ENCODE measurements around the gene SPTB.

Gene SPTB

DNA sequence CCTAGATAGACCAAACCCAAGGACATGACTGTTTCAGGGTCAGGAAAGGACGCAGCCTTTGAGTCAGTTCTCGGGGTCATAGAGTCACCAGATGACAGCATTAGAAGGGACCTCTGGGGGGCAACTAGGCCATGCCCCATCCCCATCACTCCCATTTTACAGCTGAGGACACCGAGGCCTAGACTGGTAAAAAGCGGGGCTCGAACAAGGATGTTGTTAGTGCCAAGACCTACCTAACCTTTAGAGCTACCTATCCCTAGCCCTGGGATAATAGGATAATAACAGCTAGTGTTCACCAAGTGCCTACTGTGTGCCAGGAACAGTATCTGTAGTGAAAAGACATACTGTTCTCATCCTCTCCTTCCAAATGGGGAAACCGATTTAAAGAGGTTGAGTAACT is 126.8 kb downstream of the SPTB start:
- no peak for DNase-seq (ENCODE audit: low read depth in 2 of 2)

DNA sequence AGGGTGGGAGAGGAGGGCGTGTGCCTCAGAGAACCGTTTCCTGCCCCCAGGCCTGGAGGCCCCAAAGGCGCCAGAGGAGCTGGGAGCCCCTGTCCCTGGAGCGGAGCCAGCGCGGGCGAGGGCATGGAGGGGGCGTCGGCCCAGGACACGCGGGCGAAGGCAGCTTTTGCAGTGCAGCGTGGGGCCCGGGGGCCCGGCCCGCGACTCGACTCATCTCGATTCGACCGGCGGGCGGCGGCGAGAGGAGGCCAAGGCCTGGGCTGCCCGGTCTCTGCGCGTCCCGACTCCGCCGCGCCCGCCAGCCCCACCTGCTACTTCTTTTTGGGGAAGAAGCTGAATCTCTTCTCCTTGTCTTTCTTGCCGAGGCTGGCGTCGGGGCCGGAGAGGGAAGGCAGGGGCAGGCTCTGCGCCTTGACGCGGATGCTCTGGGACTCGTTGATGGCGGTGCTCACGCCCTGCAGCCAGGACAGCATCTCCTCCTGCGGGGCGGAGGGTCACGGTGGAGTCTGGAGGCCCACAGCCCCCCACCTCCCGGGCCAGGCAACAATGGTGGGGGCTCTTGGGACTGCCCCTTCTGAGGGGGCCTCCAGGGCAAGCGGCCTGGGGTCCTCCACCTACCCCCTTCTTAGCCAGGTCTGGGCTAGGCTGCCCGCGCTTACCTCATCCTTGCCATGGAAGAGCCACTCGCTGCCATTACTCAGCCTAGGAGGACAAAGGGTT is 130.6 kb downstream of the SPTB start:
- no peak for DNase-seq (ENCODE audit: low read depth in 2 of 2)

- no peak for DNase-seq (ENCODE audit: low read depth in 2 of 2)
These were observed 131.2 kb downstream of the SPTB start for GRCh38 chr14:64748521-64748920.

DNA sequence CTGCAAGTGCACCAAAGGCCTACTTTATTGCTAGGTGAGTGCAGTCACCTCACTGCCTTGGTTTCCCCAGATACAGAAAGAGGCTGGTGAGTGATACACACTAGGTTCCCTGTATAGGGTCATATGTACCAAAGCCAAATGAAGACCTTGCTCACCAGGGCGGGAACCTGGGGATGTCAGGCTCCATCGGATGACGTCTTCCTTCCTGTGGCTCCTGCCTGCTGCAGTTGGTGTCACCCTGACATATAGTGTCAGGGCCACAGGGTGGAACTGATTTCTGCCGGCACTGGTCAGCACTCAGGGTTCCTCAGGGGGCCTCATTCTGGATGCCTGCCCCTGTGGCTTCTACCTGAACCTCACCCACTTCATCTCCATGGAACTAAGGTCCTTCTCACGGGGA is 132.4 kb downstream of the SPTB start:
- DNase-seq (ENCODE audit: low read depth in 2 of 2), result no peak

DNA sequence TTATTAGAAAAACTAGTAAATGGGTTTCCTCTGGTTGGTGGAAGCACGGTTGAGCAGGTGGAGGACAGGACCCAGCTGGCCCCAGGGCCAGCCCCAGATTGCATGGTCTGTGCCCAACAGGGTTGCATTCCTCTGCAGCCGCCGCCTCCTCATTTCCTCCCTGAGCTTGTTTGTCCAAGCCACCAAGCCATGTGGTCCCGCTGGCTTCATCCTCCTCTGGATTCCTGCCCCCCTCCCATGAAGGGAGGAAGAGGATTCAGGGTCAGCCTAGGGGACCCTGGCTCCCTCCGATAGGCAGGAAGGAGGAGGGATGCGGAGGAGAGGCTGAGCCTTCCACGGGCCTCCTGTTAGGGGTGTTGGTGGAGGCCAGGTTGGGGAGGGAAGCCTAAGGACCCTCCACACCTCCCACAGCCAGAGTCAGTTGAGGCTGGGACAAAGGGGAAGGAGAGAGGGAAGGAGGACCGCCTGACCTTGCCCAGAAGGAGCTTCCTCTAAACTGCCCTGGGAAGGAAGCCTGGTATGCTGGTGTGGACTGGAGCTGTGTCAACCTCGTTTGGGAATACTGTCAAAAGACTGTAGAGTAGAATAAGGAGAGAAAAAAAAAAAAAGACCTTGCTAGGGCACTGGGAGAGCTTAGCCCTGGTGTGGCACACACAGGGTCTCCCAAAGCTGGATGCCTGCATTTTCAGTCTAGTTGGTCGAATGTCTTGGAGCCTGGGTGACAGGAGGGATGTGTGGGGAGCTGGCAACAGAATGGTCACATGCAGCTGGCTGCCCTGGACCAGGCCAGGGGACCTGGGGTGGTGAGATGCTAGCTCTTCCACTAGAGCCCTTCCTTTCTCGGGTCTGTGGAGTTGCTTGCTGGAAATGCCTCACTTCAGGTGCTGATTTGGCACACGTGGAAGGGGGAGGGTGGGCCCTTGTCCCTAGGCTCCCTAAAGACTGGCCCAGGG is 133.1 kb downstream of the SPTB start:
- no peak for DNase-seq (ENCODE audit: low read depth in 2 of 2)

DNA sequence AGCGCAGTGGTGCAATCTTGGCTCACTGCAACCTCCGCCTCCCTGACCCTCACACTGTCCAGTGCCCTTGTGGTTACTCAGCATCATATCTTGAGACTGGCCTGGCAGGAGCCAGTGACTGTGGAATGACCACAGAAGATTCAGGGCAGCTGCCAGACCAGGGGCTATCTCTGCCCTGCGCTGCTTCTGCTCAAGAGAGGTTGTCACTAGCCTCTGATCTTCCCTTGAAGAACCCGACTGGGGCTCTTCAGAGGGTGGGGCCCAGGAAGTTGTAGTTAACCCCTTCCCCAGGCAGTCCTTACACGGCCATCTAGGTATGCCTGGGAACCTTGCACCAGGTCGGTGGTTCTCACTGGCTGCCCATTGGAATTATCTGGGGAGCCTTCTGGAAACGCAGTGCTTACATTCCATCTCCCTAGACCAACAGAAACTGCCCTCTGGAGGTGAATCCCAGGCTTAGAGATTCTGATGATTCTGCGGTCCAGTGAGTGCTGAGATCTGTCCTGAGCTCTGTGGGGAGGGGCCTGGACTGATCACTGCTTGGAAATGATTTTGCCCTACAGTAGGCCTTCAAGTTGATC is 134.1 kb downstream of the SPTB start:
- DNase-seq (ENCODE audit: low read depth in 2 of 2), result no peak

DNA sequence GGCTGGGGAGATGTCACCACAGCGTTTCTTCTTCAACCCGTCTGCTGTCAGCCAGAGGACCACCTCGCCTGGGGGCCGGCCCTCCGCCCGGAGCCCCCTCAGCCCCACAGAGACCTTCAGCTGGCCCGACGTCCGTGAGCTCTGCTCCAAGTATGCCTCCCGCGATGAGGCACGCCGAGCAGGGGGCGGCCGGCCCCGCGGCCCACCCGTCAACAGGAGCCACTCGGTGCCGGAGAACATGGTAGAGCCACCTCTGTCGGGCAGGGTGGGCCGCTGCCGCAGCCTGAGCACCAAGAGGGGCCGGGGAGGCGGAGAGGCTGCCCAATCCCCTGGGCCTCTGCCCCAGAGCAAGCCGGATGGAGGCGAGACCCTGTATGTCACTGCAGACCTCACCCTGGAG is 136.6 kb downstream of the SPTB start:
- DNase-seq (ENCODE audit: low read depth in 2 of 2), result no peak

DNA sequence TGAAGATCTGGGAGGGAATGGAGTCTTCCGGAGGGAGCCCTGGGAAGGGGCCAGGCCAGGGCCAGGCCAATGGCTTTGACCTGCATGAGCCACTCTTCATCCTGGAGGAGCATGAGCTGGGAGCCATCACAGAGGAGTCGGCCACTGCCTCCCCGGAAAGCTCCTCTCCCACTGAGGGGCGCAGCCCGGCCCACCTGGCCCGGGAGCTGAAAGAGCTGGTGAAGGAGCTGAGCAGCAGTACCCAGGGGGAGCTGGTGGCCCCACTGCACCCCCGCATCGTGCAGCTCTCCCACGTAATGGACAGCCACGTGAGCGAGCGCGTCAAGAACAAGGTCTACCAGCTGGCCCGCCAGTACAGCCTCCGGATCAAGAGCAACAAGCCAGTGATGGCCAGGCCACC is 137.7 kb downstream of the SPTB start:
- no peak for DNase-seq (ENCODE audit: low read depth in 2 of 2)

DNA sequence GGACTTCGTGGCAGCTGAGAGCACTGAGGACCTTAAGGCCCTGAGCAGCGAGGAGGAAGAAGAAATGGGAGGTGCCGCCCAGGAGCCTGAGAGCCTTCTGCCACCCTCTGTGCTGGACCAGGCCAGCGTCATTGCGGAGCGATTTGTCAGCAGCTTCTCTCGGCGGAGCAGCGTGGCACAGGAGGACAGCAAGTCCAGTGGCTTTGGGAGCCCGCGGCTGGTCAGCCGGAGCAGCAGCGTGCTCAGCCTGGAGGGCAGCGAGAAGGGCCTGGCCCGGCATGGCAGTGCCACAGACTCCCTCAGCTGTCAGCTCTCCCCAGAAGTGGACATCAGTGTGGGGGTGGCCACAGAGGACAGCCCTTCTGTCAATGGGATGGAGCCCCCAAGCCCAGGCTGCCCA is 138.5 kb downstream of the SPTB start:
- no peak for DNase-seq (ENCODE audit: low read depth in 2 of 2)

- DNase-seq (ENCODE audit: low read depth in 2 of 2), result no peak
These were observed 141.4 kb downstream of the SPTB start for GRCh38 chr14:64738281-64738804.

DNA sequence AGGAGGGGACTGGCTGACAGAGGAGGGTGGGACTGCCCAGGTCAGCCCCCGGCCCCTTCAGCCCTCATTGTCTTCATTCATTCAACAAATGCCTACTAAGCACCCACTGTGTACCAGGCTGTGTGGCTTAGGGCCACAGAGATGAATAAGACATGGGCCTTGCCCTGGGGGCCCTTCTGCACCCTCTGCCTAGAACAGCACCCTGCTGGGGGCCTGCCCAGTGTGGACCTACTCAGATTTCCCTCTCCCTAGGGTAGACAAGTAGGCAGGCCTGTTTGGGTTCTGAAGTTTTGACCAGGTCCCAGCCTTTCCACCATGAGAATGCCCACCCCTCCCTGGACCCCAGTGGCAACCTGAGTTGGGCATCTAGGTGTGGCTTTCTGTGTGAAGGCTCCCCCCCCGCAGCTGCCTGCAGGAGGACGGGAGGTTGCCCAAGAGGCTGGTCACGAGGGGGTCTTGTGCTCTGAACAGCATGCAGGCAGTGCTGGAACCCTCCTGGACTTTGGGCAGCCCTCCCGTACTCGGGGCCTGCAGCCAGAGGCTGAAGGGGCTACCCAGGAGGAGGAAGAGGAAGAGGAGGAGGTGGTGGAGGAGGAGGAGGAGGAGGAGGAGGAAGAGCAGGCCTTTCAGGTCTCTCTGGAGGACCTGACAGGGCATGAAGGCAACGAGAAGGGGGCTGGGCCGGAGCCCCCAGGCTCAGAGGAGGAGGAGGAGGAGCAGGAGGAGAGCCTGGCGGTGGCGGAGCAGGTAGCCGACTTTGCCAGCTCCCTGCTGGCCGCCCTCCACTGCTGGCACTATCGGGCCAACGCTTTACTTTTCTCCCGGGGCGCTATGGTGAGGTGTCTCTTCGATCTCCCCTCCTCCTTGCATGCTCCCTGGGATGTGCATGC is 142.1 kb downstream of the SPTB start:
- no peak for DNase-seq (ENCODE audit: low read depth in 2 of 2)

GRCh38 chr14:64736271-64737169 is 143.2 kb downstream of the SPTB start:
- DNase-seq (ENCODE audit: low read depth in 2 of 2), result no peak

GRCh38 chr14:64734990-64735389 is 144.7 kb downstream of the SPTB start:
- DNase-seq (ENCODE audit: low read depth in 2 of 2), result no peak

DNA sequence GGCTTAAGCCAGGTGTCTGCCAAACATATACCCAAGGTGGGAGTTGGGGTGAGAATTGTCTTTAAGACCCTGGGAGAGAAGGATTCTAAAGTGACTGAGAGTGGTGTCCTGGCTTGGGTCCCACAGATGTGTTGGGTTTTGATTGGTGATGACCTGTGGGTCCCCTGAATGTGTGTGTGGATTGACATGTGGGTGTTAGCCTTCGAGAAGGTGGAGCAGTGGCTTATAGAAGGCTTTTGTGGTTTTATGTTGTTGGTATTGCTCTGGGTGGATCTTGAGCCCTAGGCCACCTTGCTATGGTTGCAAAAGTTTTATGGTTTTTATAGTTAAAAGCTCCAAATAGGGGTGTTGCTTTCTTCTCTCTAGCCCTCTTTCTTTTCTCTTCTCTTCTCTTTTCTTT is 145.8 kb downstream of the SPTB start:
- DNase-seq (ENCODE audit: low read depth in 2 of 2), result no peak

- DNase-seq (ENCODE audit: low read depth in 2 of 2), result no peak
These were observed 146.4 kb downstream of the SPTB start for GRCh38 chr14:64733321-64733720.

- no peak for DNase-seq (ENCODE audit: low read depth in 2 of 2)
These were observed 147.1 kb downstream of the SPTB start for GRCh38 chr14:64732536-64733120.

- no peak for DNase-seq (ENCODE audit: low read depth in 2 of 2)
These were observed 147.6 kb downstream of the SPTB start for GRCh38 chr14:64732066-64732465.

GRCh38 chr14:64731141-64731581 is 148.5 kb downstream of the SPTB start:
- DNase-seq (ENCODE audit: low read depth in 2 of 2), result no peak

DNA sequence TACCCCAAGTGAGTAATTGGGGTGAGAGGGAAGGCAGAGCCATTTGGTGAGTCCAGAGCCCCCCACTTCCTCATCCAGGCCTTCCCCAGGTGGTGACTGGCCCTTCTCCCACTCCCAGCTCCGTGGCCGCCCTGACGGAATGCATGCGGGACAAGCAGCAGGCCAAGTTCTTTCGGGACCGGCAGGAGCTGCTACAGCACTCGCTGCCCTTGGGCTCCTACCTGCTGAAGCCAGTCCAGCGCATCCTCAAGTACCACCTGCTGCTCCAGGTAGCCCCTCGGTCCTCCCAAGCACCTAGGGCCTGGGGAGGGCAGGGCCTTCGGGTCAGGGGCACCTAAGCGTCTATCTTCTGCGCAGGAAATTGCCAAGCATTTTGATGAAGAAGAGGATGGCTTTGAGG is 149.0 kb downstream of the SPTB start:
- DNase-seq (ENCODE audit: low read depth in 2 of 2), result no peak

DNA sequence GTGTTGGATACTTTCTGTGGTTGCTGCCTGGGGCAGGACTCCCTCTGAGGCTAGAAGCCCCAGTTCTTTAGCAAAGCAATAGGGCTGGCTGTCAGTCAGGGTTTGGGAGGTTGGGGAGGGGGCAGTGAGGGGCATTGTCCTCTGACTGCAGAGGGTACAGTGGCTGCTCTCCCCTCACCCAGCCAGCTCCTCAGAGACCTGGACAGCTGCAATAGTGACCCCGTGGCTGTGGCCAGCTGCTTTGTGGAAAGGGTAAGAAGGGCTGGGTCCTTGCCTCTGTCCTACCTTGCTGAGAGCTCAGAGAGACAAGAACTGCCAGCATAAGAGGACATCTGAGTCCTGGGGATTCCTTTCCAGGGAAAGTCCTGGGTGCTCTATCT is 149.7 kb downstream of the SPTB start:
- no peak for DNase-seq (ENCODE audit: low read depth in 2 of 2)
